Muscle of arm (tissue), 12 donors: Measurements from ENCODE around the gene CCDC157. TPM values are rescaled to one million over a fixed set of nuclear protein-coding genes. Genes with fewer than 3 reads are reported as not detected.

Source experiments
- DNase-seq: peaks from one replicate; pipeline ENCODE4 v3.0.0-alpha.2; 2013
- polyA plus RNA-seq, 12 donors: library from polyadenylated mRNA; unstranded; fragments of 120-200 nt; gene quantifications; one replicate each; pipeline ENCODE4 v1.2.1, GENCODE V29; 2013; ENCODE audit not compliant: insufficient read length in 12 of 12

The CCDC157 gene
- polyA plus RNA-seq, 12 donors = 0.69 to 3.5 (median 1.1) TPM; not detected in 2

- DNase-seq = no peak
Observed at GRCh38 chr22:30413745-30414524, 57.1 kb downstream of the CCDC157 start.

GRCh38 chr22:30414525-30415047 is 57.8 kb downstream of the CCDC157 start:
- no peak for DNase-seq

DNA sequence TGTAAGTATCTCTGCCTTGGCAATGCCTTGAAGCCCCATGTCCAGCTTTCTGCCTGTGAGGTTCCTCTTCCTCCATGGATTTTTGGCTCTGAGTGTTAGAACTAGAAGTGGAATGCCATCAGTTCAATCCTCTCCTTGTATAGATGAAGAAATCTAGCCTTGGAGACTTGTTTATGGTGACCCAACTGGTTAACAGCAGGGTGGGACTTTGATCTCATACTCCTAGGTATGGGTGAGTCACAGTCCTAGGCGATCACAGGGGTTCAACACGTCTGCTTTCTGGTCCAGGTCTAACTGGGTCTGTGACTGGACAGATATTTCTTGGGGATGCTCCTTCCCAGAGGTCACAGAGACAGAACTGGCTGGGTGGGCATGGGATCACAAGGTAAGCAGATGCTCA is 59.6 kb downstream of the CCDC157 start:
- DNase-seq = no peak

DNA sequence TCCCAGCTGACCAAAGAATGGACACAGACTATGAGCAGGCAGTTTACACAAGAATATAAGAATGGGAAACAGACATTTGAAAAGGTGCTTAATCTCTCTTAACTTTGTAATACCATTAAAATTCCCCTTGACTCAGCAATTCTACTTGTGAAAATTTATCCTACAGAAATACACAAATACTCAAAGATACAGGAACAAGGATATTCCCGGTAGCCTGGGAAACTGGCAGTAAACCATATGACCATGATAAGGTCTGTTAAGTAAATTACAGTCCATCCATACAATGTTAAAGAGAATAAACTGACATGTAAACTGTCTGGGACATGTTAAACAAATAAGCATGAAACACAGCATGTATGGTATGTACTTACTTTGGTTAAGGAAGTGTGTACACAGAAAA is 60.0 kb downstream of the CCDC157 start:
- DNase-seq = no peak

GRCh38 chr22:30420347-30421125 is 63.7 kb downstream of the CCDC157 start:
- DNase-seq = no peak

DNA sequence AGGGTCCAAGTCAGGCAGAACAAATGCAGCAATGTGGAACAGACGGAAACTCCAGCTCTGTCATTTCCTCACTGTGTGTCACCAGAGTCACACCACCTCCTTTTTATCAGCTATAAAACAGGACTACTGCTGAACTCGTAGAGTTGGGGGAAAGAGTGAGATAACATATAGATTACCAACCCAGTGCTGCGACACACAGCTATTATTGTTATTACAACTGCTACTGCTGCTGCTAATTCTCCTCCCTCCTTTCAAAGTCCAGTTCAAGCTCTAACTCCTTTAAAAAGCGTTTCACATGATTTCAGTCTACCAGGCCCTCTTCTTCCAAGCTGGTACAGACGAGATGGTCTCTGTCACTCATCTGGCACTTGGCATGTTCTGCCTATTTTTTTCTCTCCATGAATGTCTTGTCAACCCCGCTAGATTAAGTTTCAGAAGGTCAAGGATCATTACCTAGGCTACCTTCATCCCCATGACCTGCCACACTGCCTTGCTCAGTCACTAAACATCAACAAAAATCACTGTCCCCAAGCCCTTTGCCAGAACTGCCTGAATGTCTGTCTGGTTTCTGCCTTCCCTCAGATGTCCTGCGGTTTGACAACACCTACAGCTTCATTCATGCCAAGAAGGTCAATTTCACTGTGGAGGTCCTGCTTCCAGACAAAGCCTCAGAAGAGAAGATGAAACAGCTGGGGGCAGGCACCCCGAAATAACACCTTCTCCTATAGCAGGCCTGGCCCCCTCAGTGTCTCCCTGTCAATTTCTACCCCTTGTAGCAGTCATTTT is 65.1 kb downstream of the CCDC157 start:
- no peak for DNase-seq

- no peak for DNase-seq
Observed at GRCh38 chr22:30422481-30423300, 65.9 kb downstream of the CCDC157 start.

GRCh38 chr22:30423301-30423958 is 66.6 kb downstream of the CCDC157 start:
- DNase-seq = no peak

DNA sequence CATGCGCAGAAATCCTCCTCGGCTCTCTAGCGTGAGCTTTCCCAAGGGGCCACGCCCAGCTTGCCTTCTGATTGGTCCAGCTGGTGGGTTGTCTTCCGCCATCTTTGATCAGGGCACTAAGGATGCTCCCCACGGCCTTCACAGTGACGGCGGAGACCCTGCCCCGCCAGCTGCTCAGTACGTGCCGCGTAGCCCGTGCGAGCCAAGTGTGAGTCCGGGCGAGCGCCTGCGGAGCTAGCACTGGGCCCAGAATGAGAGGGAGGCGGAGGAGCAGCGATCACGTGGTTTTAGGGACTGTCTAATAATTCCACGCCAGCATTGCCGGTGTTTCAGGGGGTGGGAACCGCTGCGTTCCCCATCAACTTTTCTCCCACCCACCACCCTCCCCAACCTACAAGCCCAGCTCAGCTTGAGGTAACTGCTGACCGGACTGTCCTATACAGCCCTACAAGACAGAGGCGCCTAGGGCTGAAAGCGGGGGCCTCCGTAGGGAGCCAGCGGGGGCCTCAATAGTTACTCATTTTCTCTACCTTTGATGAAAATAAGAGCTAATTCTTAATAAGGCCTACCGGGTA is 67.2 kb downstream of the CCDC157 start:
- peak; percentile 100 for DNase-seq

GRCh38 chr22:30424534-30425326 is 67.9 kb downstream of the CCDC157 start:
- no peak for DNase-seq

DNA sequence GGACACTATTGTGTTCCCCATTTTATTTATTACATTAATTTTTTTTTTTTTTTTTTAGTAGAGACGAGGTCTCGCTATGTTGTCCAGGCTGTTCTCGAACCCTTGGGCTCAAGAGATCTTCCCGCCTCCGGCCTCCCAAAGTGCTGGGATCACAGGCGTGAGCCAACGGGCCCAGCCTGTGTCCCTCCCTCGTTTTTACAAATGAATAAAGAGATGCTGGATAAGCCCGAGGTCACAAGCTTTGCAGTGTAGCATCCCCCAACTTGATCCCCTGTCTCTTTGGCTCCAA is 68.5 kb downstream of the CCDC157 start:
- no peak for DNase-seq

- DNase-seq = peak; percentile 65
Observed at GRCh38 chr22:30425616-30426387, 69.0 kb downstream of the CCDC157 start, which contains the start of gene MTFP1. Gene MTFP1 (plus strand): TSS chr22:30425768. CDS start chr22:30425880, 112 bp downstream.

Other genes starting within 250 kb of the CCDC157 start
- gene LIF, start 110.2 kb upstream of the CCDC157 start, polyA plus RNA-seq = 1 to 10 TPM in 6 of 12 donors, under 1 TPM in 5, not detected in 1; 0.62 to 9.6 (median 1.0) TPM
- 1 to 10 TPM in 1 of 12 donors, under 1 TPM in 7, not detected in 4; 0.13 to 1.2 (median 0.36) TPM for gene OSM, start 90.2 kb upstream of the CCDC157 start, polyA plus RNA-seq
- 10 to 100 TPM in 1 of 12 donors, 1 to 10 TPM in 10, not detected in 1; 2.5 to 25.7 (median 4.1) TPM for gene CASTOR1, start 67.5 kb upstream of the CCDC157 start, polyA plus RNA-seq
- gene TBC1D10A, start 30.1 kb upstream of the CCDC157 start, polyA plus RNA-seq = 10 to 100 TPM in 2 of 12 donors, 1 to 10 TPM in 9, not detected in 1; 4.6 to 16.9 (median 6.4) TPM
- 100 to 1,000 TPM in 1 of 12 donors, 10 to 100 TPM in 10, not detected in 1; 49.9 to 189 (median 71.6) TPM for gene SF3A1, start 113 bp upstream of the CCDC157 start, polyA plus RNA-seq
- 100 to 1,000 TPM in 1 of 12 donors, 10 to 100 TPM in 8, 1 to 10 TPM in 3; 5.4 to 297 (median 11.3) TPM for gene RNF215, start 30.4 kb downstream of the CCDC157 start, polyA plus RNA-seq
- 1 to 10 TPM in 10 of 12 donors, not detected in 2; 1.1 to 4.3 (median 2.1) TPM for gene SEC14L2, start 40.0 kb downstream of the CCDC157 start, polyA plus RNA-seq
- 1 to 10 TPM in 10 of 12 donors, not detected in 2; 3.2 to 6.2 (median 5.0) TPM for gene MTFP1, start 68.8 kb downstream of the CCDC157 start, polyA plus RNA-seq
- gene SEC14L3, start 115.0 kb downstream of the CCDC157 start, polyA plus RNA-seq = not detected
- gene SEC14L4, start 148.7 kb downstream of the CCDC157 start, polyA plus RNA-seq = under 1 TPM in 10 of 12 donors, not detected in 2; 0.08 to 0.45 (median 0.15) TPM
- gene SEC14L6, start 189.7 kb downstream of the CCDC157 start, polyA plus RNA-seq = under 1 TPM in 10 of 12 donors, not detected in 2; 0.12 to 0.51 (median 0.29) TPM
- gene GAL3ST1, start 217.7 kb downstream of the CCDC157 start, polyA plus RNA-seq = 10 to 100 TPM in 1 of 12 donors, 1 to 10 TPM in 9, not detected in 2; 3.1 to 11.7 (median 5.2) TPM
- gene PES1, start 234.9 kb downstream of the CCDC157 start, polyA plus RNA-seq = 10 to 100 TPM in 11 of 12 donors, not detected in 1; 40.9 to 58.0 (median 44.8) TPM